ENCODE results near the gene SLC25A25. TPM values are rescaled to one million over a fixed set of nuclear protein-coding genes. Genes with fewer than 3 reads are reported as not detected.
A peak's percentile ranks its signal among the peaks of the same experiment; 100 is the strongest.

The SLC25A25 gene
- total and polyA plus RNA-seq, 10 of the 15 experiments (the other 5 are each of a cell fraction or from before 2014, with no cell fraction given): 0.04 to 17.1 (median 12.4) TPM; not detected in 1

GRCh38 chr9:128067645-128068385, at the start of gene SLC25A25 (continued):
- no peak for TF ChIP-seq ZBTB33 (IDR thresholded peaks at IDR 0.05)
- TF ChIP-seq WRNIP1 (IDR thresholded peaks at IDR 0.05; ENCODE audit: borderline replicate concordance, low read depth, low read length): no peak
- peak; percentile 25; the same call in 1 of the 2 replicates for TF ChIP-seq MXI1 (IDR thresholded peaks at IDR 0.05; ENCODE audit: low read depth, low read length)
- peak; percentile 85 for TF ChIP-seq SP1 (IDR thresholded peaks at IDR 0.05; ENCODE audit: low read depth, low read length)
- no peak for TF ChIP-seq ZNF384 (IDR thresholded peaks at IDR 0.05; ENCODE audit: borderline replicate concordance, low read depth, low read length)
- no peak for TF ChIP-seq HSF1 (IDR thresholded peaks at IDR 0.05; ENCODE audit: low read depth, low read length)
- TF ChIP-seq CREB1 (IDR thresholded peaks at IDR 0.05; ENCODE audit: low read depth): no peak
- TF ChIP-seq ZZZ3 (IDR thresholded peaks at IDR 0.05; ENCODE audit: control insufficient read depth, insufficient read length, low read depth): no peak
- no peak for TF ChIP-seq CBX5 (IDR thresholded peaks at IDR 0.05; ENCODE audit: low read depth)
- TF ChIP-seq RBBP5 (conservative IDR thresholded peaks at IDR 0.05): no peak
- TF ChIP-seq HCFC1 (IDR thresholded peaks at IDR 0.05; ENCODE audit: low read length): no peak
- TF ChIP-seq CBFB (IDR thresholded peaks at IDR 0.05; ENCODE audit: low read depth): no peak
- TF ChIP-seq KDM1A (IDR thresholded peaks at IDR 0.05; ENCODE audit: borderline replicate concordance): no peak
- no peak for TF ChIP-seq YY1 (IDR thresholded peaks at IDR 0.05; ENCODE audit: low read depth, low read length)
- no peak for TF ChIP-seq ATF2 (IDR thresholded peaks at IDR 0.05; ENCODE audit: low read length)
- TF ChIP-seq, protein P1, sequence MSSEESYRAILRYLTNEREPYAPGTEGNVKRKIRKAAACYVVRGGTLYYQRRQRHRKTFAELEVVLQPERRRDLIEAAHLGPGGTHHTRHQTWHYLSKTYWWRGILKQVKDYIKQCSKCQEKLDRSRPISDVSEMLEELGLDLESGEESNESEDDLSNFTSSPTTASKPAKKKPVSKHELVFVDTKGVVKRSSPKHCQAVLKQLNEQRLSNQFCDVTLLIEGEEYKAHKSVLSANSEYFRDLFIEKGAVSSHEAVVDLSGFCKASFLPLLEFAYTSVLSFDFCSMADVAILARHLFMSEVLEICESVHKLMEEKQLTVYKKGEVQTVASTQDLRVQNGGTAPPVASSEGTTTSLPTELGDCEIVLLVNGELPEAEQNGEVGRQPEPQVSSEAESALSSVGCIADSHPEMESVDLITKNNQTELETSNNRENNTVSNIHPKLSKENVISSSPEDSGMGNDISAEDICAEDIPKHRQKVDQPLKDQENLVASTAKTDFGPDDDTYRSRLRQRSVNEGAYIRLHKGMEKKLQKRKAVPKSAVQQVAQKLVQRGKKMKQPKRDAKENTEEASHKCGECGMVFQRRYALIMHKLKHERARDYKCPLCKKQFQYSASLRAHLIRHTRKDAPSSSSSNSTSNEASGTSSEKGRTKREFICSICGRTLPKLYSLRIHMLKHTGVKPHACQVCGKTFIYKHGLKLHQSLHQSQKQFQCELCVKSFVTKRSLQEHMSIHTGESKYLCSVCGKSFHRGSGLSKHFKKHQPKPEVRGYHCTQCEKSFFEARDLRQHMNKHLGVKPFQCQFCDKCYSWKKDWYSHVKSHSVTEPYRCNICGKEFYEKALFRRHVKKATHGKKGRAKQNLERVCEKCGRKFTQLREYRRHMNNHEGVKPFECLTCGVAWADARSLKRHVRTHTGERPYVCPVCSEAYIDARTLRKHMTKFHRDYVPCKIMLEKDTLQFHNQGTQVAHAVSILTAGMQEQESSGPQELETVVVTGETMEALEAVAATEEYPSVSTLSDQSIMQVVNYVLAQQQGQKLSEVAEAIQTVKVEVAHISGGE (CRISPR knock-in tag; IDR thresholded peaks at IDR 0.05): no peak
- 0 out of 2 replicates have a peak, but pooled peaks have one; percentile 55 for TF ChIP-seq TCF3 (IDR thresholded peaks at IDR 0.05; ENCODE audit: borderline replicate concordance, insufficient read depth, low read depth, low read length)
- TF ChIP-seq FOXK2 (IDR thresholded peaks at IDR 0.05): no peak
- no peak for TF ChIP-seq RELA (IDR thresholded peaks at IDR 0.05; ENCODE audit: borderline replicate concordance, partially characterized antibody)
- no peak for TF ChIP-seq SREBF1 (IDR thresholded peaks at IDR 0.05; ENCODE audit: low read length)
- peak; percentile 84; the same call in 1 of the 2 replicates for TF ChIP-seq LARP7 (IDR thresholded peaks at IDR 0.05)
- no peak for TF ChIP-seq ZNF217 (IDR thresholded peaks at IDR 0.05)
- TF ChIP-seq BHLHE40 (IDR thresholded peaks at IDR 0.05; ENCODE audit: borderline replicate concordance in 1 of 2, low read depth in 2 of 2, low read length in 1 of 2): peak in 1 of 2 experiments; percentile 53; a peak in 2 of 4 replicates
- TF ChIP-seq MTA3 (IDR thresholded peaks at IDR 0.05; ENCODE audit: borderline replicate concordance, low read length): no peak

Measured in GM12878 (cell line).